ENCODE data around the gene RBBP5.

- no peak for TF ChIP-seq EZH2 (IDR thresholded peaks at IDR 0.05; ENCODE audit: insufficient read depth, low read length)
- TF ChIP-seq CTCF (IDR thresholded peaks at IDR 0.05; ENCODE audit: insufficient read depth, low read depth, low read length): no peak
Measured at GRCh38 chr1:205088341-205088740, 33.4 kb downstream of the RBBP5 start.

Measured in astrocyte (in vitro differentiated cells and primary cell).